ENCODE measurements around the gene CYYR1. TPM values are rescaled to one million over a fixed set of nuclear protein-coding genes. Genes with fewer than 3 reads are reported as not detected.

Gene CYYR1
- total RNA-seq, 1 donor from 2014 or later = 40.7 TPM

- no peak overlapping the region for H3K4me3 Mint-ChIP-seq (ENCODE audit: unreplicated experiment)
Measured at GRCh38 chr21:26532208-26532607, 40.9 kb downstream of the CYYR1 start.

GRCh38 chr21:26529526-26529925 is 43.6 kb downstream of the CYYR1 start:
- H3K4me1 Mint-ChIP-seq (ENCODE audit: low read depth, unreplicated experiment) = peaks cover 4% of the 10 kb centered on the region
- peaks cover 6% of the 10 kb centered on the region for H3K36me3 Mint-ChIP-seq (ENCODE audit: unreplicated experiment)
- no peaks in the 10 kb centered on the region for H3K9me3 Mint-ChIP-seq (ENCODE audit: unreplicated experiment)
- no peak for DNase-seq
- TF ChIP-seq, protein P1, sequence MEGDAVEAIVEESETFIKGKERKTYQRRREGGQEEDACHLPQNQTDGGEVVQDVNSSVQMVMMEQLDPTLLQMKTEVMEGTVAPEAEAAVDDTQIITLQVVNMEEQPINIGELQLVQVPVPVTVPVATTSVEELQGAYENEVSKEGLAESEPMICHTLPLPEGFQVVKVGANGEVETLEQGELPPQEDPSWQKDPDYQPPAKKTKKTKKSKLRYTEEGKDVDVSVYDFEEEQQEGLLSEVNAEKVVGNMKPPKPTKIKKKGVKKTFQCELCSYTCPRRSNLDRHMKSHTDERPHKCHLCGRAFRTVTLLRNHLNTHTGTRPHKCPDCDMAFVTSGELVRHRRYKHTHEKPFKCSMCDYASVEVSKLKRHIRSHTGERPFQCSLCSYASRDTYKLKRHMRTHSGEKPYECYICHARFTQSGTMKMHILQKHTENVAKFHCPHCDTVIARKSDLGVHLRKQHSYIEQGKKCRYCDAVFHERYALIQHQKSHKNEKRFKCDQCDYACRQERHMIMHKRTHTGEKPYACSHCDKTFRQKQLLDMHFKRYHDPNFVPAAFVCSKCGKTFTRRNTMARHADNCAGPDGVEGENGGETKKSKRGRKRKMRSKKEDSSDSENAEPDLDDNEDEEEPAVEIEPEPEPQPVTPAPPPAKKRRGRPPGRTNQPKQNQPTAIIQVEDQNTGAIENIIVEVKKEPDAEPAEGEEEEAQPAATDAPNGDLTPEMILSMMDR (IDR thresholded peaks at IDR 0.05; ENCODE audit: partially characterized antibody, unreplicated experiment) = no peak
- no peak overlapping the region for H3K27ac Mint-ChIP-seq (ENCODE audit: unreplicated experiment)
- H3K4me3 Mint-ChIP-seq (ENCODE audit: unreplicated experiment) = no peak overlapping the region
- peaks cover 2% of the 10 kb centered on the region for H3K27me3 Mint-ChIP-seq (ENCODE audit: unreplicated experiment)

More at GRCh38 chr21:26532208-26532607, 40.9 kb downstream of the CYYR1 start:
- H3K27me3 Mint-ChIP-seq (ENCODE audit: unreplicated experiment) = peaks cover 2% of the 10 kb centered on the region
- no peak for DNase-seq
- H3K9me3 Mint-ChIP-seq (ENCODE audit: unreplicated experiment) = no peaks in the 10 kb centered on the region
- TF ChIP-seq, protein P1 (IDR thresholded peaks at IDR 0.05; ENCODE audit: partially characterized antibody, unreplicated experiment) = no peak
- H3K4me1 Mint-ChIP-seq (ENCODE audit: low read depth, unreplicated experiment) = no peaks in the 10 kb centered on the region
- H3K36me3 Mint-ChIP-seq (ENCODE audit: unreplicated experiment) = peaks cover 11% of the 10 kb centered on the region
- no peak overlapping the region for H3K27ac Mint-ChIP-seq (ENCODE audit: unreplicated experiment)

DNA sequence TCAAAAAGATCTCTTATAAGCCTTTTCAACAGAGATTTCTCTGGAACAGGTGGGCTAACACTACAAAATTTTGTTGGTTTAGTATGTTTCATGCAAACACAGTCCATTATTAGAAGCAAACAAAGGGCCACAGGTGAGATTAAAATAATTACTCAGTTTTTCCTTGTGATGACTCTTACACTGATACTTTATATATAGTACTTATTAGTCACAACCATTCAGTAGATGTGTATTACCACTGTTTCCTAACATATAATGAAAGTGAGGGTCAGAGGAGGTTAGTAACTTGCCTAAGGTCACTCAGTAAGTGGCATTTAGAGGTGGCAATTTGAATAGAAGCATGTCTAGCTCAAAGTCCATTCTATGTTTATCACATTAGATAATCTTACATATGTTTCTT is 44.2 kb downstream of the CYYR1 start:
- no peak for DNase-seq
- H3K4me3 Mint-ChIP-seq (ENCODE audit: unreplicated experiment) = no peak overlapping the region
- TF ChIP-seq, protein P1 (IDR thresholded peaks at IDR 0.05; ENCODE audit: partially characterized antibody, unreplicated experiment) = no peak
- peaks cover 6% of the 10 kb centered on the region for H3K36me3 Mint-ChIP-seq (ENCODE audit: unreplicated experiment)
- H3K4me1 Mint-ChIP-seq (ENCODE audit: low read depth, unreplicated experiment) = peaks cover 4% of the 10 kb centered on the region
- H3K27ac Mint-ChIP-seq (ENCODE audit: unreplicated experiment) = no peak overlapping the region
- H3K27me3 Mint-ChIP-seq (ENCODE audit: unreplicated experiment) = peaks cover 2% of the 10 kb centered on the region
- H3K9me3 Mint-ChIP-seq (ENCODE audit: unreplicated experiment) = no peaks in the 10 kb centered on the region

GRCh38 chr21:26522704-26523103 is 50.4 kb downstream of the CYYR1 start:
- Mint-ChIP-seq H3K4me3 (ENCODE audit: unreplicated experiment) (no peak overlapping the region), H3K9me3 (ENCODE audit: unreplicated experiment) (peaks cover 10% of the 10 kb centered on the region), H3K27me3 (ENCODE audit: unreplicated experiment) (peaks cover 15% of the 10 kb centered on the region), H3K36me3 (ENCODE audit: unreplicated experiment) (peaks cover 14% of the 10 kb centered on the region), H3K4me1 (ENCODE audit: low read depth, unreplicated experiment) (peaks cover 21% of the 10 kb centered on the region), H3K27ac (ENCODE audit: unreplicated experiment) (peak overlapping the region; percentile 73)
- no peak for DNase-seq
- TF ChIP-seq, protein P1 (IDR thresholded peaks at IDR 0.05; ENCODE audit: partially characterized antibody, unreplicated experiment) = no peak

DNA sequence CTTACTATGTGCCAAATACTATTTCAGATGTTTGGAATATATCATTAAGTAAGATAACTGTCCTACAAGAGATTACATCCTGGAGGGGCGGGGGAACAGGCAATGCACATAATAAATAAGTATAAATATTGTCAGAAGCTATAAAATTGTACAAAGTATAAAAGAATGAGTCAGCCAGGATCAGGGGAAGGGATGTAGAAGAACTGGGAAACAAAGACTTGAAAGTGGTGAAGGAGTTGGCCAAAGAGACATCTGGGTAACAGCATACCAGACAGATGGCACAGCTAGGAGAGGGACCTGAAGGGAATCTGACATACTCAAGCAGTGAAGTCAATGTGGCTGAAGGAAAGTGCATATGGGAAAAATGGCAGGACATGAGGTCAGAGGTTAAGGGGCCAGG is 53.9 kb downstream of the CYYR1 start:
- peaks cover 17% of the 10 kb centered on the region for H3K27me3 Mint-ChIP-seq (ENCODE audit: unreplicated experiment)
- H3K36me3 Mint-ChIP-seq (ENCODE audit: unreplicated experiment) = peaks cover 14% of the 10 kb centered on the region

More for the DNA sequence above, 53.9 kb downstream of the CYYR1 start:
- TF ChIP-seq, protein P1 (IDR thresholded peaks at IDR 0.05; ENCODE audit: partially characterized antibody, unreplicated experiment) = no peak
- no peak for DNase-seq
- Mint-ChIP-seq H3K4me1 (ENCODE audit: low read depth, unreplicated experiment) (peaks cover 26% of the 10 kb centered on the region), H3K4me3 (ENCODE audit: unreplicated experiment) (peak overlapping the region; percentile 30), H3K9me3 (ENCODE audit: unreplicated experiment) (peaks cover 12% of the 10 kb centered on the region), H3K27ac (ENCODE audit: unreplicated experiment) (peak overlapping the region; percentile 95)
